Measurements from ENCODE around the gene BMAL1.

Gene BMAL1

DNA sequence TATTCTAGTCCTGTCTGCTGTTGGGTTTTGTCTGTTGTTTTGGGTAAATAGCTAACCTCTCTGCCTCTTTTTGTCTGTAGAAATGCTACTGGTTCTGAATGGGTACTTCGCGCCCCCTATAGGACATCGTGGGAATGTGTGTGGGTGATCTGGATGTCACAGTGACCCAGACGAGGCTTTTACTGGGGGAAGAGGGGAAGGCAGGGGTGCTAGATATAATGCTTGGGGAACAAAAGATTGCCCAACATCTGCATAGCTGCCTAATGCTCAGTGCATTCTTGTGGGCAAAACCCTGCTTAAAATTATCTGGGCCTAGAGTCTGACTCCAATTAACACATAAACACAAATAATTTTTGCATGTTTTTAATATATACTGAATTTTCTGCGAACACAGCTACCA is 57.7 kb downstream of the BMAL1 start:
- Mint-ChIP-seq H3K36me3 (ENCODE audit: low read depth) (no peaks in the 10 kb centered on the region), H3K4me3 (no peak overlapping the region), H3K9me3 (no peaks in the 10 kb centered on the region), H3K4me1 (peaks cover 28% of the 10 kb centered on the region), H3K27ac (no peak overlapping the region), H3K27me3 (ENCODE audit: low read depth, poor library complexity) (peaks cover 6% of the 10 kb centered on the region)
- peak; percentile 68 for DNase-seq
- TF ChIP-seq, protein P1, sequence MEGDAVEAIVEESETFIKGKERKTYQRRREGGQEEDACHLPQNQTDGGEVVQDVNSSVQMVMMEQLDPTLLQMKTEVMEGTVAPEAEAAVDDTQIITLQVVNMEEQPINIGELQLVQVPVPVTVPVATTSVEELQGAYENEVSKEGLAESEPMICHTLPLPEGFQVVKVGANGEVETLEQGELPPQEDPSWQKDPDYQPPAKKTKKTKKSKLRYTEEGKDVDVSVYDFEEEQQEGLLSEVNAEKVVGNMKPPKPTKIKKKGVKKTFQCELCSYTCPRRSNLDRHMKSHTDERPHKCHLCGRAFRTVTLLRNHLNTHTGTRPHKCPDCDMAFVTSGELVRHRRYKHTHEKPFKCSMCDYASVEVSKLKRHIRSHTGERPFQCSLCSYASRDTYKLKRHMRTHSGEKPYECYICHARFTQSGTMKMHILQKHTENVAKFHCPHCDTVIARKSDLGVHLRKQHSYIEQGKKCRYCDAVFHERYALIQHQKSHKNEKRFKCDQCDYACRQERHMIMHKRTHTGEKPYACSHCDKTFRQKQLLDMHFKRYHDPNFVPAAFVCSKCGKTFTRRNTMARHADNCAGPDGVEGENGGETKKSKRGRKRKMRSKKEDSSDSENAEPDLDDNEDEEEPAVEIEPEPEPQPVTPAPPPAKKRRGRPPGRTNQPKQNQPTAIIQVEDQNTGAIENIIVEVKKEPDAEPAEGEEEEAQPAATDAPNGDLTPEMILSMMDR (IDR thresholded peaks at IDR 0.05), result peak; percentile 77

DNA sequence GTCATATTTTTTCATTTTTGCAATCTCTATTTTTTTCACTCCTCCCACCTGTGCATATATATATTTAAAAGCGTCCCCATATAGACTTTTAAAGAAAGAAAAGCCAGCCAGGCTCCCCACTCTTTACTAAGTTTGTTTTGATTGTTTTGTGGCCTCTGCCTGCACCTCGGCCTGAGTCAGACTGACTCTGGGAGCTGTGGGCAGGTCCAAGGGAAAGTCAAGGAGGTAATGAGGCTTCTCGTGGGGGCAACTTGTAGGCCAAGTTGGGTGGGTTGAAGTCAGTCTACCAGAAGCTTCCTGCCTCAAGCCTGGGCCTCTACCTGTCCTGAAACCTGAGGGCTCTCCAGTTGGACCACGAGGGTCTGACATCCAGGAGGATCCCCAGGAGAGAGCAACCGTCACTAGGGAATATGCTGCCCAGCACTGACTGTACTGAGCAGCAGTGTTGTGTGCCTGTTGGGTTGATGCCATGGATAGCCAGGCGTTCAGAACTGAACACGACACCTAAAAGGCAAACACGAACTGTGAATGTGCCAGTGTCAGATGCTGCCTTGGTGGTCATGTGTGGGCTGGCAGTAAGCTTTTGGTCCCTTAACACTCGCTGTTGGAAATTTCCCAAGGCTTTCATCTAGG is 58.8 kb downstream of the BMAL1 start:
- H3K4me1 Mint-ChIP-seq, result peaks cover 28% of the 10 kb centered on the region

DNA sequence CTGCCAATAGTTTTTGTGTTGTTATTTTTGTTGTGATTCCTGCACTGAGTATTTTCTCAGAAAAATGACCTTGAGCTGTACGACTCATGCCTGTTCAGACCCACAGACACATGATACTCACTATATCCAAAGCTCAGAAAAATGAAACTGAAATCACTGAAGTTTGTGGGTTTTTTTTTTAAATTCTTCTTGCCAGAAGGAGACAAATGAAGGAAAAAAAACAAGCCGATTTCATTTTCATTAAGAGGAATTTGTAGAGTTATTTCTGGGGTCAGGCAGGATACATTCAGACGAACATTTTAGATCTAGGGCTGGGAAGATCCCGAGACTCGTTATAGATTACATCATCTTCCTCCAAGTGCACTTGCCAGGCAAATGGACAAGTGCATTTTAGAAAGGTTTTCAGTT is 60.4 kb downstream of the BMAL1 start:
- no peak overlapping the region for H3K27ac Mint-ChIP-seq
- peaks cover 15% of the 10 kb centered on the region for H3K4me1 Mint-ChIP-seq
- DNase-seq, result no peak
- no peaks in the 10 kb centered on the region for H3K36me3 Mint-ChIP-seq (ENCODE audit: low read depth)
- H3K9me3 Mint-ChIP-seq, result no peaks in the 10 kb centered on the region
- H3K4me3 Mint-ChIP-seq, result no peak overlapping the region
- TF ChIP-seq, protein P1 (IDR thresholded peaks at IDR 0.05), result no peak
- peaks cover 6% of the 10 kb centered on the region for H3K27me3 Mint-ChIP-seq (ENCODE audit: low read depth, poor library complexity)

More for the DNA sequence above, 58.8 kb downstream of the BMAL1 start:
- H3K27ac Mint-ChIP-seq, result no peak overlapping the region
- no peaks in the 10 kb centered on the region for H3K36me3 Mint-ChIP-seq (ENCODE audit: low read depth)
- H3K4me3 Mint-ChIP-seq, result no peak overlapping the region
- TF ChIP-seq, protein P1 (IDR thresholded peaks at IDR 0.05), result no peak
- no peak for DNase-seq
- peaks cover 6% of the 10 kb centered on the region for H3K27me3 Mint-ChIP-seq (ENCODE audit: low read depth, poor library complexity)
- H3K9me3 Mint-ChIP-seq, result no peaks in the 10 kb centered on the region

DNA sequence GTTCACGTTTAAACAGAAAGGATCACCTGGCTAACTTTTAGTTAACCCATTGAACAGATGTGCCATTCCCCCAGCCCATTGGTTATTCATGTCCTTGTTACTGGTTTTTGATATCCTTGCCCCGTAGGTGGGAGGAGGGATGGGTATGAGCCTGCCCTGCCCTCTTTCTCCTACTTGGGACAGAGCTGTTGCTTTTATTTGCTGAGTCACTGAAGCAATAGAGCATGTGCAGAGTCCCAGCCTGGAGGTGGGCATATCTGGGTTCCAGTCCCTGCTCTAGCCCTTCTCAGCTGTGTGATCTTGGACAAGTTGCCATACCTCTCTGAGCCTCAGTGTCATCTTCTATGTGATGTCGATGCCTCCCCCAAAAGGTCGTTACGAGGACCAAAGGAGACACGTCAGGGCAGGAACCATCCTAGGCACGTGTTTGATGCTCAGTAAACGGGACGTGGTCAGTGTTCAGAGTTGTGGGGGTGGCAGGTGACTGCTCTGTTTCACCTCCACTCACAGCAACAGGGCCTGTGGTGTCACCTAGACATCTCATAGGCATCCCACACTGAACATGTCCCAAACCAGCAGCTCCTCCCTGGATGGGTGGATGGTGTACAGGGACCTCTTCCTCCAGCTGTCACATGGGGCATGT is 61.0 kb downstream of the BMAL1 start:
- DNase-seq, result no peak
- H3K4me1 Mint-ChIP-seq, result peaks cover 14% of the 10 kb centered on the region
- H3K36me3 Mint-ChIP-seq (ENCODE audit: low read depth), result no peaks in the 10 kb centered on the region
- no peak overlapping the region for H3K4me3 Mint-ChIP-seq
- TF ChIP-seq, protein P1 (IDR thresholded peaks at IDR 0.05), result no peak
- H3K27ac Mint-ChIP-seq, result no peak overlapping the region
- H3K9me3 Mint-ChIP-seq, result no peaks in the 10 kb centered on the region
- H3K27me3 Mint-ChIP-seq (ENCODE audit: low read depth, poor library complexity), result peaks cover 6% of the 10 kb centered on the region

DNA sequence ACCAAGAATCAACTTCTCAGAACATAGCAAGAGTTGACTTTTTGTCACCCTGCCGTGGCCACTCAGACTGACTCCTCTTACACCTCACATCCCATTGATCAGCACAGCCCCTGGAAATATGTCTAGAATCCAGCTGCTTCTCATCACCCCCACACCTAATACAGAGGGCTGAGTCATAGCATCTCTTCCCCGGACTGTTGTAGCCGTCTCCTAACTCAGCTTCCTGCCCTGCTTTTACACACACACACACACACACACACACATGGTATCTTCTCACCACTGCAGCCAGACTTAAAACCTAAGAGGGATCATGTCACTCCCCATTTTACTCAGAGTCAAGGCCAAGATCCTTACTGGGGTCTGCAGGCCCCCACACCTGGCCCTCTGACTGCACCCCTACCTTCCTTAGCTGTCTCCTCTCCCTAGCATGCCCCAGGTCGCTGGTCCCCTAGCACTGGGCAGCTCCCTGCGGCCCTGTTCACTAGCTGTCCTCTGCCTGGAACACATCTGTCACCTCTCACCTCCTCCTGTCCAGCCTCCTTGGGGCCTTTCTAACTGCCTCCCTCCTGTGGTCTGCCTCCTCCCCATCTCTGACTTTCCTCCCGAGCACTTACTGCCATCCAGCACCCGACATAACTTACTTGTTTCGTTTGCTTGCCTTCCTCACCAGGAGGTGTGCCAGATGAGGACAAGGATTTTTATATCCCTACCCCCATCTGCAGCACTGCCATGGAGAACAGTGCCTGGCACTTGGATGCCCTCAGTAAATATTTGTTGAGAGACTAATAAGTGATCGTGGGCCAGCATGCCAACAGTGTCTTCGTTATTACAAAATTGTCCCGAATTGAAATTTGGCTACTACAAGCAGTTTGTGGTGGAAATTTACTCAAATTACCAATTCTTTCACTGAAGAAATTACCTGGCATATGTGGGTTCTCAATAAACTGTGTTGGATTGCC is 61.9 kb downstream of the BMAL1 start:
- H3K36me3 Mint-ChIP-seq (ENCODE audit: low read depth), result no peaks in the 10 kb centered on the region
- H3K9me3 Mint-ChIP-seq, result no peaks in the 10 kb centered on the region
- H3K4me3 Mint-ChIP-seq, result no peak overlapping the region
- peaks cover 5% of the 10 kb centered on the region for H3K27me3 Mint-ChIP-seq (ENCODE audit: low read depth, poor library complexity)
- no peak for DNase-seq
- TF ChIP-seq, protein P1 (IDR thresholded peaks at IDR 0.05), result no peak
- H3K4me1 Mint-ChIP-seq, result peaks cover 9% of the 10 kb centered on the region
- H3K27ac Mint-ChIP-seq, result no peak overlapping the region
